ENCODE results near the gene SPTBN2.

SPTBN2 gene

DNA sequence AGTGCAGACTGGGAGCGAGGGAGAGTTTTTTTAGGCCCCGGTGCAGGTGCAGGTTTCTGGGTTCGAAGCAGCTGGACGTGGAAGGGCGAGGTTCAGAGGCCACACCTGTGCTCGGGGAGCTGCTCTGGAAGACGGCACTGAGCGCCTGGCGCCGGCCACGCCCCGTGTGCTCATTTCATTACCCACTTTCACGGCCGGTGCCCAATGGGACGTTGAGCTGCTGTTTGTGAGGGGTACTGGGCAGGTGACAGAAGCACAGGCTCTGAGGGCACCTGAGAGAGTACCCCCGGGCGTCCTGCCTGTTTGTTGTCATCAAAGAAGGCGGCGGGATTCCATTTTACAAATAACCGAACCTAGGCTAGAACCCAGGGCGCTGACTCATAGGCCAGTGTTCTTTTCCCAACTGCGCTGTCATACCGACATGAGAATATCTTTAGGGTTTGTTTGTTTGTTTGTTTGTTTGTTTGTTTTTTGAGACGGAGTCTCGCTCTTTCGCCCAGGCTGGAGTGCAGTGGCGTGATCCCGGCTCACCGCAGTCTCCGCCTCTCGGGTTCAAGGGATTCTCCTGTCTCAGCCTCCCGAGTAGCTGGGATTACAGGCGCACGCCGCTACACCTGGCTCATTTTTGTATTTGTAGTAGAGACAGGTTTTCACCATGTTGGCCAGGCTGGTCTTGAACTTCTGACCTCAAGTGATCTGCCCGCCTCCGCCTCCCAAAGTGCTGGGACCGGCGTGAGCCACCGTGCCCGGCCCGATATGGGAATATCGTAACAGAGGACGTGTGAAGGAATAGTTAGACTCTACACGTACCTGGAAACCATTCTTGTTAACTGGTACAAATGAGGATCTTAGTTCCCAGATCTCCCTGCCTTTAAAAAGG is 16.6 kb upstream of the SPTBN2 start:
- no peaks in the 10 kb centered on the region; a peak in 1 of 22 replicates for H4K20me1 ChIP-seq
- H3K27ac ChIP-seq: no peak overlapping the region
- H3K4me3 ChIP-seq: peak overlapping the region; percentile 71 to 96 (median 81)
- H3K9ac ChIP-seq: peak overlapping the region; percentile 80 to 92 (median 86); a peak in 19 of 22 replicates
- peak overlapping the region; percentile 82 to 96 (median 94) for H3K4me2 ChIP-seq
- no peak for TF ChIP-seq Cebpa-rat (IDR thresholded peaks at IDR 0.05)
- no peaks in the 10 kb centered on the region for H3K27me3 ChIP-seq
- 0 out of 22 replicates have a peak, but pooled peaks cover 0 to 6% (median 0%) of the 10 kb centered on the region in 11 experiments for H3K36me3 ChIP-seq
- H3K9me3 ChIP-seq (replicated peaks in 1 of 11): peaks cover 14 to 21% (median 18%) of the 10 kb centered on the region in 11 experiments
- H3K4me1 ChIP-seq: peaks cover 11 to 21% (median 16%) of the 10 kb centered on the region in 10 experiments; a peak in 19 of 20 replicates

DNA sequence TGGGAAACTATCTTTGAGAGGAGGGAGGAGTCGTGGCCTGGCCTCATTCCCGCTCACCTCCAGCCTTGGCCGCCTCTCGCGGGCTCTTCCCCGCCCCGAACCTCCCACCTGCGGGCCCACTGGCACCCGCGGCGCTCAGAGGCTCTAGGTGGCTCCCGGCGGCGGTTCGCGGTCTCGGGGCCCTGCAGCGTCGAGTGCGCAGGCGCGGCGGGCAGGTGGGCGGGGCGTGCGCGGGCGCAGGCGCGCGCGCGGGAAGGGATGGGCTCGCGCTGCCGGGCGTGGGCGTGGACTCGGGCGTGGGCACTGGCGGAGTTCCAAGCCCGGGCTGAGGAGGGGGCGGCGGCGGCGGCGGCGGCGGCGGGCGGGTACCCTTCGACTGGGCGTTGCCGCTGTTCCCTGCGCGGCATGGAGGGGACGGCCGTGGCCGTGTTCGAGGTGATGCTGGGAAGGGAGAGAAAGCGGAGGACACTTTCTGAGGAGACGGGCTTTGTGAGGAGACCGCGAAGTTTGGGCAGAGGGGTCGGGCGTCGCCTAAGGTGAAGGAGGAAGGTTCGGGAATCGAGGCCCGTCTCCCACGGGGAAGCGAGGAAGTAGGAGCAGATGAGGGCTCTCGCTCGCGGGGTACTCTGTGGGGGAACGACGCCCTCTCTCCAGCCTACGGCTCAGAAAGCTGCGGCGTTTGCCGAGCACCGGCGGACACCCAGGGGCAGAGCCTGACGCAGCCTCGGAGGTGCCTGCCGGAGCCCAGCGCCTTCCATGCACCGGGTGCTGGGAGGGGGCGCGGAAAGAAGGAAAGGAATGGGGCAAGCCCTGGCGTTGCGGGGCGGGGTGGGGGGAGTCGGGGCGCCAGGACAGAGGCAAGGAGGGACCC is 15.7 kb upstream of the SPTBN2 start:
- 0 out of 22 replicates have a peak, but pooled peaks cover 0 to 6% (median 0%) of the 10 kb centered on the region in 11 experiments for H3K36me3 ChIP-seq
- no peaks in the 10 kb centered on the region; a peak in 1 of 22 replicates for H4K20me1 ChIP-seq
- H3K9me3 ChIP-seq (replicated peaks in 1 of 11): peaks cover 15 to 29% (median 21%) of the 10 kb centered on the region in 11 experiments
- peaks cover 11 to 21% (median 16%) of the 10 kb centered on the region in 10 experiments; a peak in 19 of 20 replicates for H3K4me1 ChIP-seq
- no peak for TF ChIP-seq Cebpa-rat (IDR thresholded peaks at IDR 0.05)
- peak overlapping the region; percentile 82 to 96 (median 94) for H3K4me2 ChIP-seq
- H3K27me3 ChIP-seq: no peaks in the 10 kb centered on the region
- peak overlapping the region; percentile 71 to 96 (median 81) for H3K4me3 ChIP-seq
- H3K9ac ChIP-seq: peak overlapping the region; percentile 80 to 92 (median 86)
- H3K27ac ChIP-seq: peak overlapping the region; percentile 68 to 84 (median 81)

- 0 out of 22 replicates have a peak overlapping the region, but pooled peaks of 1 of the 11 experiments have one; percentile 81 for H3K27ac ChIP-seq
- H3K4me3 ChIP-seq: peak overlapping the region; percentile 71 to 96 (median 81)
These were observed 14.4 kb upstream of the SPTBN2 start for GRCh38 chr11:66743271-66743968.

GRCh38 chr11:66741153-66741552 is 12.1 kb upstream of the SPTBN2 start:
- Histone ChIP-seq H3K27me3 (no peaks in the 10 kb centered on the region), H3K9ac (no peak overlapping the region), H3K27ac (no peak overlapping the region), H4K20me1 (no peaks in the 10 kb centered on the region; a peak in 1 of 22 replicates), H3K36me3 (0 out of 22 replicates have a peak, but pooled peaks cover 0 to 6% (median 0%) of the 10 kb centered on the region in 11 experiments), H3K4me2 (no peak overlapping the region), H3K4me1 (peaks cover 11 to 20% (median 16%) of the 10 kb centered on the region in 10 experiments; a peak in 19 of 20 replicates), H3K9me3 (replicated peaks in 1 of 11) (peaks cover 15 to 29% (median 21%) of the 10 kb centered on the region in 11 experiments), H3K4me3 (no peak overlapping the region)
- TF ChIP-seq Cebpa-rat (IDR thresholded peaks at IDR 0.05): no peak

More at GRCh38 chr11:66743271-66743968, 14.4 kb upstream of the SPTBN2 start:
- H3K4me2 ChIP-seq: peak overlapping the region; percentile 82 to 96 (median 94)
- H4K20me1 ChIP-seq: no peaks in the 10 kb centered on the region; a peak in 1 of 22 replicates
- TF ChIP-seq Cebpa-rat (IDR thresholded peaks at IDR 0.05): no peak
- H3K9me3 ChIP-seq (replicated peaks in 1 of 11): peaks cover 15 to 29% (median 21%) of the 10 kb centered on the region in 11 experiments
- H3K4me1 ChIP-seq: peaks cover 11 to 21% (median 16%) of the 10 kb centered on the region in 10 experiments; a peak in 19 of 20 replicates
- H3K27me3 ChIP-seq: no peaks in the 10 kb centered on the region
- 0 out of 22 replicates have a peak, but pooled peaks cover 0 to 6% (median 0%) of the 10 kb centered on the region in 11 experiments for H3K36me3 ChIP-seq
- peak overlapping the region in 9 of 11 experiments; percentile 80 to 92 (median 87); a peak in 11 of 22 replicates for H3K9ac ChIP-seq

GRCh38 chr11:66739983-66740382 is 11.0 kb upstream of the SPTBN2 start:
- Histone ChIP-seq H3K4me1 (peaks cover 4 to 11% (median 8%) of the 10 kb centered on the region in 10 experiments; a peak in 14 of 20 replicates), H4K20me1 (no peaks in the 10 kb centered on the region), H3K4me2 (no peak overlapping the region), H3K4me3 (no peak overlapping the region), H3K36me3 (0 out of 22 replicates have a peak, but pooled peaks cover 0 to 6% (median 0%) of the 10 kb centered on the region in 11 experiments), H3K9ac (no peak overlapping the region), H3K27ac (no peak overlapping the region), H3K9me3 (replicated peaks in 1 of 11) (peaks cover 15 to 29% (median 21%) of the 10 kb centered on the region in 11 experiments), H3K27me3 (no peaks in the 10 kb centered on the region)
- no peak for TF ChIP-seq Cebpa-rat (IDR thresholded peaks at IDR 0.05)

DNA sequence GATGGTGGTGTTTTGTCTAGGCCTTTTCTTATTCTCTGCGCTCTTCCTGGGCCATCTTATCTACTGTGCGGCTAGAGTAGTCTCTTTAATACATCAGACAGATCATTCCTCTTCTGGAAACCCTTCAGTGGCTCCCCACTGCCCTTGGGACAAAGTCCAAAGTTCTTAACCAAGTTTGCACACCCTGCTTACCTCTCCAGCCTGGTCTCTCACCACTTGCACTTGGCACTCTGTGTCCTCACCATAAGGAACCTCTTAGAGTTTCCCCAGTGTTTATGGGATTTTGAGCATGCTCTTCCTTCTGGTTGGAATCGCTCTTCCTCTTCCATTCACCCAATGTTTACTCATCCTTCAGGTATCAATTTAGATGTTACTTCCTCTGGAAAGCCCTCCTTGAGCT is 5.2 kb upstream of the SPTBN2 start:
- Histone ChIP-seq H3K36me3 (no peaks in the 10 kb centered on the region), H3K4me2 (no peak overlapping the region), H3K9ac (no peak overlapping the region), H3K27ac (no peak overlapping the region), H3K4me3 (no peak overlapping the region), H3K27me3 (peaks cover 0 to 3% (median 0%) of the 10 kb centered on the region in 11 experiments; a peak in 8 of 22 replicates), H4K20me1 (no peaks in the 10 kb centered on the region), H3K9me3 (replicated peaks in 1 of 11) (no peaks in the 10 kb centered on the region), H3K4me1 (no peaks in the 10 kb centered on the region)
- no peak for TF ChIP-seq Cebpa-rat (IDR thresholded peaks at IDR 0.05)

DNA sequence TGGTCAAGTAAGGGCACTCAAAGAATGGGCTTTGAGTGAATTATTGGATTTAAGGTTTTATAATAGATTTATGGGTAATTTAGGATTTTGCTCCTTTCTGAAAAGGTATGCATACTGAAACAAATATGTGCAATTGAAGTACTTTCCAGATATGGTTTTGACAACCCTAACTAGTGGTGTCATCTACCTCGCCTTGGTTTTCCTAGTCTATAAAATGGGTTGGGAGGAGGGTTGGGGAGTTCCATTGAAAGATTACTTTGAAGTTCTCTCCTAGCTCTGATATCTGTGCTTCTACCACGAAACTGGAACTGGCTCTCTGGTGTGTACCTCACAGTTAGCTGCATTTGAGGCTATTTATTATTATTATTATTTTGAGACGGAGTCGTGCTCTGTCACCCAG is 431 bp upstream of the SPTBN2 start:
- Histone ChIP-seq H3K4me2 (peak overlapping the region in 3 of 11 experiments; percentile 93 to 99 (median 95); a peak in 3 of 22 replicates), H3K9me3 (replicated peaks in 1 of 11) (no peaks in the 10 kb centered on the region)

More for the DNA sequence above, 431 bp upstream of the SPTBN2 start:
- peaks cover 0 to 12% (median 0%) of the 10 kb centered on the region in 11 experiments; a peak in 2 of 22 replicates for H3K36me3 ChIP-seq
- H3K4me3 ChIP-seq: no peak overlapping the region
- H3K9ac ChIP-seq: no peak overlapping the region
- peaks cover 0 to 33% (median 8%) of the 10 kb centered on the region in 11 experiments; a peak in 12 of 22 replicates for H3K27me3 ChIP-seq
- H4K20me1 ChIP-seq: peaks cover 0 to 27% (median 0%) of the 10 kb centered on the region in 11 experiments; a peak in 8 of 22 replicates
- peaks cover 7 to 40% (median 36%) of the 10 kb centered on the region in 10 experiments; a peak in 19 of 20 replicates for H3K4me1 ChIP-seq
- no peak overlapping the region for H3K27ac ChIP-seq
- no peak for TF ChIP-seq Cebpa-rat (IDR thresholded peaks at IDR 0.05)
